Gastrocnemius medialis (tissue), 4 donors: ENCODE data around the gene PROCA1. TPM values are rescaled to one million over a fixed set of nuclear protein-coding genes. Genes with fewer than 3 reads are reported as not detected.

Experiments used
- ATAC-seq, 2 donors: fragments of 150-250 bp; one replicate each; pipeline ENCODE4 v1.9.1; 2016
- DNase-seq, 2 donors: peaks; one replicate each; pipeline ENCODE4 v3.0.0-alpha.2; 2019
- H3K27ac ChIP-seq, 4 donors: fragments of 200-600 bp; sonication (generic); 1 replicate in 1 of 4; 2 replicates in 3 of 4; pipeline ENCODE4 v1.5.1; 2016 to 2018; ENCODE audit warnings: mild to moderate bottlenecking in 2 of 4, moderate library complexity in 1 of 4
- H3K27me3 ChIP-seq, 3 donors: fragments of 200-600 bp; sonication (generic) in 2 of 3; 1 replicate in 1 of 3; 2 replicates in 2 of 3; pipeline versions ENCODE4 v1.5.1 to v1.6.0; 2016 to 2019; ENCODE audit warnings: mild to moderate bottlenecking in 1 of 3, moderate library complexity in 1 of 3
- H3K36me3 ChIP-seq, 2 donors: fragments of 200-600 bp; sonication (generic) in 1 of 2; one replicate each; pipeline ENCODE4 v1.5.1; 2017 to 2018
- H3K4me1 ChIP-seq, 2 donors: fragments of 200-600 bp; sonication (generic) in 1 of 2; one replicate each; pipeline ENCODE4 v1.5.1; 2016 to 2017; ENCODE audit warnings: mild to moderate bottlenecking in 2 of 2
- H3K4me3 ChIP-seq, 4 donors: fragments of 200-600 bp; sonication (generic) in 3 of 4; 1 replicate in 1 of 4; 2 replicates in 3 of 4; pipeline ENCODE4 v1.5.1; 2016 to 2019; ENCODE audit warnings: mild to moderate bottlenecking in 2 of 4
- H3K9me3 ChIP-seq, 3 donors: fragments of 200-600 bp; sonication (generic) in 2 of 3; 1 replicate in 1 of 3; 2 replicates in 2 of 3; pipeline ENCODE4 v1.5.1; 2016 to 2019
- CTCF ChIP-seq, 5 experiments: fragments of 450-650 bp in 3 of 5; fragments of 200-600 bp in 2 of 5; sonication (generic) in 2 of 5; IDR thresholded peaks in 4 of 5; conservative IDR thresholded peaks in 1 of 5; 1 replicate in 4 of 5; 2 replicates in 1 of 5; pipeline ENCODE4 v1.5.1; 2016 to 2019; ENCODE audit warnings: antibody characterized with exemption in 5 of 5, mild to moderate bottlenecking in 3 of 5, moderate library complexity in 3 of 5
- POLR2A ChIP-seq, 2 donors: fragments of 450-650 bp; IDR thresholded peaks; one replicate each; pipeline ENCODE4 v1.6.1; 2017; ENCODE audit warnings: antibody characterized with exemption in 2 of 2, mild to moderate bottlenecking in 2 of 2, moderate library complexity in 2 of 2
- in situ Hi-C, 4 donors: fragments of 200-750 bp; cut with MboI; loops; one replicate each; pipeline versions ENCODE4 v1.15.0 to v1.8.0; 2017; ENCODE audit warnings: low sequenced_read_pairs in 4 of 4
- intact Hi-C: fragments of 100-400 bp; cut with DNase I; formaldehyde crosslinking; loops from one replicate; pipeline ENCODE4 v1.15.1; 2023; ENCODE audit warnings: low total_unique reads
- total RNA-seq, 4 donors: library from RNA; depleted of rRNA; stranded (reverse); fragments of >200 nt; gene quantifications; one replicate each; pipeline versions ENCODE4 v1.1.0 to v1.2.3, GENCODE V29; 2016

The PROCA1 gene
- total RNA-seq, 4 donors from 2014 or later, result 0.42 to 1.6 (median 0.49) TPM; not detected in 1

- intact Hi-C loops, result no loop called here
- H3K27me3 ChIP-seq, result peaks cover 2 to 17% (median 11%) of the 10 kb centered on the region in 3 donors
- no peaks in the 10 kb centered on the region for H3K36me3 ChIP-seq
- DNase-seq, result no peak
- in situ Hi-C loops, result no loop called here
- no peak overlapping the region for H3K4me3 ChIP-seq
- no peak overlapping the region for H3K27ac ChIP-seq
- TF ChIP-seq CTCF (IDR thresholded peaks at IDR 0.05 in 4 of 5, conservative IDR thresholded peaks at IDR 0.05 in 1 of 5), result no peak
- no peak for TF ChIP-seq POLR2A (IDR thresholded peaks at IDR 0.05)
- H3K4me1 ChIP-seq, result peaks cover 8 to 13% of the 10 kb centered on the region in 2 donors
- H3K9me3 ChIP-seq, result no peaks in the 10 kb centered on the region
- no peak for ATAC-seq
These were observed 2.6 kb upstream of the PROCA1 start for GRCh38 chr17:28714281-28714680.

- intact Hi-C loops, result no loop called here
- H3K36me3 ChIP-seq, result no peaks in the 10 kb centered on the region
- TF ChIP-seq POLR2A (IDR thresholded peaks at IDR 0.05) (no peak), CTCF (IDR thresholded peaks at IDR 0.05 in 4 of 5, conservative IDR thresholded peaks at IDR 0.05 in 1 of 5) (no peak)
- peak overlapping the region; percentile 77 to 84 (median 80) for H3K27ac ChIP-seq
- in situ Hi-C loops, result no loop called here
- no peak for DNase-seq
- H3K4me3 ChIP-seq, result no peak overlapping the region
- peaks cover 2 to 17% (median 11%) of the 10 kb centered on the region in 3 donors for H3K27me3 ChIP-seq
- no peak for ATAC-seq
- H3K4me1 ChIP-seq, result peaks cover 4 to 6% of the 10 kb centered on the region in 2 donors
- H3K9me3 ChIP-seq, result no peaks in the 10 kb centered on the region
These were observed 1.2 kb upstream of the PROCA1 start for GRCh38 chr17:28712705-28713415.

GRCh38 chr17:28712032-28712704 lies 480 bp upstream of the PROCA1 start:
- no peaks in the 10 kb centered on the region for H3K9me3 ChIP-seq
- DNase-seq (no peak), ATAC-seq (peak in 1 of 2 donors; percentile 2)
- TF ChIP-seq CTCF (IDR thresholded peaks at IDR 0.05 in 4 of 5, conservative IDR thresholded peaks at IDR 0.05 in 1 of 5) (no peak), POLR2A (IDR thresholded peaks at IDR 0.05) (no peak)
- in situ Hi-C loops, result no loop called here
- H3K36me3 ChIP-seq, result no peaks in the 10 kb centered on the region
- intact Hi-C loops, result no loop called here
- peak overlapping the region; percentile 67 to 89 (median 81) for H3K4me3 ChIP-seq
- H3K27ac ChIP-seq, result peak overlapping the region; percentile 77 to 84 (median 80)
- peaks cover under 1 to 12% (median 8%) of the 10 kb centered on the region in 3 donors for H3K27me3 ChIP-seq
- H3K4me1 ChIP-seq, result peaks cover 4 to 6% of the 10 kb centered on the region in 2 donors

- peak; percentile 87 to 88 for ATAC-seq
- peak overlapping the region; percentile 67 to 89 (median 81) for H3K4me3 ChIP-seq
- no peaks in the 10 kb centered on the region for H3K9me3 ChIP-seq
- H3K27me3 ChIP-seq, result peaks cover 0 to 2% (median 0%) of the 10 kb centered on the region in 3 donors
- peak; percentile 65 to 76 for DNase-seq
- TF ChIP-seq CTCF (IDR thresholded peaks at IDR 0.05 in 4 of 5, conservative IDR thresholded peaks at IDR 0.05 in 1 of 5) (no peak), POLR2A (IDR thresholded peaks at IDR 0.05) (peak; percentile 43 to 55)
- H3K36me3 ChIP-seq, result no peaks in the 10 kb centered on the region
- peaks cover 4 to 6% of the 10 kb centered on the region in 2 donors for H3K4me1 ChIP-seq
- peak overlapping the region; percentile 77 to 84 (median 80) for H3K27ac ChIP-seq
- intact Hi-C loops (no loop called here), in situ Hi-C loops (no loop called here)
These were observed 596 bp downstream of the PROCA1 start for GRCh38 chr17:28710861-28711722.
